Measurements from ENCODE around the gene EPX. TPM values are rescaled to one million over a fixed set of nuclear protein-coding genes. Genes with fewer than 3 reads are reported as not detected.

The EPX gene
- total RNA-seq, 1 experiment from 2014 or later, result not detected

DNA sequence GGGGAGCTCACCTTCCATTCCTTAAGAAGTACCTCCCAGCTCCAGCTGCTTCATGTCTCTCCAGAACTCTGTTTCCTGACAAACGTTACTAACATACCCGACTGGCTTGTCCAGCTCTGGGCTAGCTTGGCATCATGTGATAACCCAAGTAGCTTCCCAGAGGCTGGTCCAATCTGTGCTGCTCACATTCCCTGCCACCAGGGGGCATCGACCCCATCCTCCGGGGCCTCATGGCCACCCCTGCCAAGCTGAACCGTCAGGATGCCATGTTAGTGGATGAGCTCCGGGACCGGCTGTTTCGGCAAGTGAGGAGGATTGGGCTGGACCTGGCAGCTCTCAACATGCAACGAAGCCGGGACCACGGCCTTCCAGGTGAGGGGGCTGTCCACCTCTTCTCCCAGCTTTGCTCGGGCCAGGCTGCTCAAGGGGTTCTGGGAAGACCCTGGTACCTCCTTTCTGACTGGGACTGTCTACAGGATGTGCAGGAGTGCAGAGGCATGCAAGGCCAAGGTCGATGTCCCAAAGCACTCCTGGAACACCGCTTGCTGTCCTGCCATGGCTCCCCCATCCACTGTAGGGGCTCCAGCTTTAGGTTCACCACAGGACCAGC, 7.6 kb downstream of the EPX start:
- Histone ChIP-seq H4K20me1 (ENCODE audit: control insufficient read depth, insufficient read depth, insufficient read length) (no peaks in the 10 kb centered on the region), H3K79me2 (ENCODE audit: insufficient read depth, low read length) (no peaks in the 10 kb centered on the region), H3K27ac (ENCODE audit: insufficient read length, low read depth, low read length) (no peak overlapping the region), H3K56ac (ENCODE audit: insufficient read length, low read depth, low read length) (no peak overlapping the region), H3K9ac (ENCODE audit: extremely low read depth, insufficient read length, low read length) (no peak overlapping the region), H3K23me2 (ENCODE audit: insufficient read length, low read depth, low read length, poor library complexity, severe bottlenecking) (no peaks in the 10 kb centered on the region), H3K79me1 (ENCODE audit: insufficient read depth, low read depth, low read length, poor library complexity, severe bottlenecking) (no peaks in the 10 kb centered on the region), H3T11ph (ENCODE audit: low read length) (no peak overlapping the region), H2BK120ac (ENCODE audit: low read depth, low read length, poor library complexity, severe bottlenecking) (no peak overlapping the region), H3K4me2 (ENCODE audit: insufficient read depth, insufficient read length, low read length) (no peak overlapping the region), H3K4me1 (ENCODE audit: insufficient read depth, low read length) (no peaks in the 10 kb centered on the region), H2BK15ac (ENCODE audit: low read depth, low read length) (0 out of 2 replicates have a peak overlapping the region, but pooled peaks have one; percentile 65), H3K9me3 (ENCODE audit: control insufficient read depth, low read depth, low read length) (no peaks in the 10 kb centered on the region), H3K14ac (ENCODE audit: insufficient read depth, low read length) (0 out of 2 replicates have a peak overlapping the region, but pooled peaks have one; percentile 40), H2BK20ac (ENCODE audit: low read depth, low read length, poor library complexity, severe bottlenecking) (no peak overlapping the region), H4K91ac (ENCODE audit: insufficient read length, low read depth, low read length) (no peak overlapping the region), H2AK5ac (ENCODE audit: insufficient read length, low read length) (no peak overlapping the region), H4K8ac (replicated peaks; ENCODE audit: insufficient read length, low read depth, low read length) (no peak overlapping the region), H3K23ac (ENCODE audit: insufficient read length, low read depth, low read length) (no peak overlapping the region), H3K4ac (ENCODE audit: low read depth, low read length) (no peak overlapping the region), H2BK5ac (ENCODE audit: insufficient read length, low read length) (no peak overlapping the region), H4K5ac (ENCODE audit: insufficient read length, low read depth, low read length) (no peak overlapping the region), H3K18ac (ENCODE audit: insufficient read length, low read depth, low read length) (peak overlapping the region; percentile 6), H2AFZ (ENCODE audit: low read length) (no peak overlapping the region), H2BK12ac (ENCODE audit: insufficient read length, low read depth, low read length) (no peak overlapping the region), H3K27me3 (ENCODE audit: insufficient read depth, low read length) (no peaks in the 10 kb centered on the region)
- Mint-ChIP-seq H3K27ac (no peak overlapping the region), H3K4me1 (peaks cover 0 to 4% of the 10 kb centered on the region in 2 experiments; a peak in 1 of 4 replicates), H3K36me3 (ENCODE audit: insufficient read depth in 1 of 3, low read depth in 3 of 3) (0 out of 7 replicates have a peak, but pooled peaks cover 0 to under 1% (median 0%) of the 10 kb centered on the region in 3 experiments), H3K9me3 (no peaks in the 10 kb centered on the region), H3K27me3 (ENCODE audit: low read depth) (peaks cover 40% of the 10 kb centered on the region), H3K4me3 (no peak overlapping the region)
- WGBS (ENCODE audit: extremely low coverage, insufficient read length, low lambda C conversion rate), result no CpG with 5 or more reads among the region's 14 CpGs
- TF ChIP-seq, protein P1, sequence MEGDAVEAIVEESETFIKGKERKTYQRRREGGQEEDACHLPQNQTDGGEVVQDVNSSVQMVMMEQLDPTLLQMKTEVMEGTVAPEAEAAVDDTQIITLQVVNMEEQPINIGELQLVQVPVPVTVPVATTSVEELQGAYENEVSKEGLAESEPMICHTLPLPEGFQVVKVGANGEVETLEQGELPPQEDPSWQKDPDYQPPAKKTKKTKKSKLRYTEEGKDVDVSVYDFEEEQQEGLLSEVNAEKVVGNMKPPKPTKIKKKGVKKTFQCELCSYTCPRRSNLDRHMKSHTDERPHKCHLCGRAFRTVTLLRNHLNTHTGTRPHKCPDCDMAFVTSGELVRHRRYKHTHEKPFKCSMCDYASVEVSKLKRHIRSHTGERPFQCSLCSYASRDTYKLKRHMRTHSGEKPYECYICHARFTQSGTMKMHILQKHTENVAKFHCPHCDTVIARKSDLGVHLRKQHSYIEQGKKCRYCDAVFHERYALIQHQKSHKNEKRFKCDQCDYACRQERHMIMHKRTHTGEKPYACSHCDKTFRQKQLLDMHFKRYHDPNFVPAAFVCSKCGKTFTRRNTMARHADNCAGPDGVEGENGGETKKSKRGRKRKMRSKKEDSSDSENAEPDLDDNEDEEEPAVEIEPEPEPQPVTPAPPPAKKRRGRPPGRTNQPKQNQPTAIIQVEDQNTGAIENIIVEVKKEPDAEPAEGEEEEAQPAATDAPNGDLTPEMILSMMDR (conservative IDR thresholded peaks at IDR 0.05), result peak; percentile 83
- peak; percentile 93 for DNase-seq

Measured in H9 (cell line).